ENCODE data around the gene JAG1.

- TF ChIP-seq, protein P1, sequence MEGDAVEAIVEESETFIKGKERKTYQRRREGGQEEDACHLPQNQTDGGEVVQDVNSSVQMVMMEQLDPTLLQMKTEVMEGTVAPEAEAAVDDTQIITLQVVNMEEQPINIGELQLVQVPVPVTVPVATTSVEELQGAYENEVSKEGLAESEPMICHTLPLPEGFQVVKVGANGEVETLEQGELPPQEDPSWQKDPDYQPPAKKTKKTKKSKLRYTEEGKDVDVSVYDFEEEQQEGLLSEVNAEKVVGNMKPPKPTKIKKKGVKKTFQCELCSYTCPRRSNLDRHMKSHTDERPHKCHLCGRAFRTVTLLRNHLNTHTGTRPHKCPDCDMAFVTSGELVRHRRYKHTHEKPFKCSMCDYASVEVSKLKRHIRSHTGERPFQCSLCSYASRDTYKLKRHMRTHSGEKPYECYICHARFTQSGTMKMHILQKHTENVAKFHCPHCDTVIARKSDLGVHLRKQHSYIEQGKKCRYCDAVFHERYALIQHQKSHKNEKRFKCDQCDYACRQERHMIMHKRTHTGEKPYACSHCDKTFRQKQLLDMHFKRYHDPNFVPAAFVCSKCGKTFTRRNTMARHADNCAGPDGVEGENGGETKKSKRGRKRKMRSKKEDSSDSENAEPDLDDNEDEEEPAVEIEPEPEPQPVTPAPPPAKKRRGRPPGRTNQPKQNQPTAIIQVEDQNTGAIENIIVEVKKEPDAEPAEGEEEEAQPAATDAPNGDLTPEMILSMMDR (IDR thresholded peaks at IDR 0.05): no peak
- no peak for TF ChIP-seq POLR2A (IDR thresholded peaks at IDR 0.05)
- TF ChIP-seq POLR2AphosphoS5 (IDR thresholded peaks at IDR 0.05): no peak
Observed at GRCh38 chr20:10602221-10602871, 71.5 kb downstream of the JAG1 start.

Measured in prostate gland (tissue), 2 donors.